ENCODE measurements around the gene RPL36. TPM values are rescaled to one million over a fixed set of nuclear protein-coding genes. Genes with fewer than 3 reads are reported as not detected.

RPL36 gene
- total RNA-seq, 6 donors from 2014 or later = 290 to 626 (median 442) TPM

GRCh38 chr19:5664515-5664914 lies 25.6 kb upstream of the RPL36 start:
- DNase-seq = no peak
- Histone ChIP-seq H3K9me3 (no peaks in the 10 kb centered on the region), H3K36me3 (peaks cover 77 to 100% (median 92%) of the 10 kb centered on the region in 4 donors), H3K27me3 (no peaks in the 10 kb centered on the region), H3K27ac (no peak overlapping the region), H3K4me3 (no peak overlapping the region), H3K4me1 (no peaks in the 10 kb centered on the region)
- TF ChIP-seq EP300 (IDR thresholded peaks at IDR 0.05) (no peak), POLR2A (IDR thresholded peaks at IDR 0.05) (no peak), POLR2AphosphoS5 (IDR thresholded peaks at IDR 0.05) (no peak)
- TF ChIP-seq, protein P1, sequence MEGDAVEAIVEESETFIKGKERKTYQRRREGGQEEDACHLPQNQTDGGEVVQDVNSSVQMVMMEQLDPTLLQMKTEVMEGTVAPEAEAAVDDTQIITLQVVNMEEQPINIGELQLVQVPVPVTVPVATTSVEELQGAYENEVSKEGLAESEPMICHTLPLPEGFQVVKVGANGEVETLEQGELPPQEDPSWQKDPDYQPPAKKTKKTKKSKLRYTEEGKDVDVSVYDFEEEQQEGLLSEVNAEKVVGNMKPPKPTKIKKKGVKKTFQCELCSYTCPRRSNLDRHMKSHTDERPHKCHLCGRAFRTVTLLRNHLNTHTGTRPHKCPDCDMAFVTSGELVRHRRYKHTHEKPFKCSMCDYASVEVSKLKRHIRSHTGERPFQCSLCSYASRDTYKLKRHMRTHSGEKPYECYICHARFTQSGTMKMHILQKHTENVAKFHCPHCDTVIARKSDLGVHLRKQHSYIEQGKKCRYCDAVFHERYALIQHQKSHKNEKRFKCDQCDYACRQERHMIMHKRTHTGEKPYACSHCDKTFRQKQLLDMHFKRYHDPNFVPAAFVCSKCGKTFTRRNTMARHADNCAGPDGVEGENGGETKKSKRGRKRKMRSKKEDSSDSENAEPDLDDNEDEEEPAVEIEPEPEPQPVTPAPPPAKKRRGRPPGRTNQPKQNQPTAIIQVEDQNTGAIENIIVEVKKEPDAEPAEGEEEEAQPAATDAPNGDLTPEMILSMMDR (IDR thresholded peaks at IDR 0.05) = no peak
- WGBS, 2 donors = 91 to 100% methylated on average over 1 to 2 of the region's 2 CpGs
- ATAC-seq (ENCODE audit: low FRiP score in 2 of 2) = no peak

- 77 to 86% methylated on average over 10 of the region's 10 CpGs for WGBS, 2 donors
- H3K4me1 ChIP-seq = no peaks in the 10 kb centered on the region
- H3K4me3 ChIP-seq = no peak overlapping the region
- no peaks in the 10 kb centered on the region for H3K9me3 ChIP-seq
- H3K36me3 ChIP-seq = peaks cover 73 to 97% (median 90%) of the 10 kb centered on the region in 4 donors
- ATAC-seq (ENCODE audit: low FRiP score in 2 of 2) (no peak), DNase-seq (no peak)
- H3K27ac ChIP-seq = no peak overlapping the region
- TF ChIP-seq POLR2A (IDR thresholded peaks at IDR 0.05) = no peak
- no peak for TF ChIP-seq POLR2AphosphoS5 (IDR thresholded peaks at IDR 0.05)
- TF ChIP-seq, protein P1 (IDR thresholded peaks at IDR 0.05) = no peak
- no peak for TF ChIP-seq EP300 (IDR thresholded peaks at IDR 0.05)
- no peaks in the 10 kb centered on the region for H3K27me3 ChIP-seq
Measured at GRCh38 chr19:5665781-5666513, 24.1 kb upstream of the RPL36 start.

GRCh38 chr19:5666921-5667610 lies 23.0 kb upstream of the RPL36 start:
- Histone ChIP-seq H3K4me1 (no peaks in the 10 kb centered on the region), H3K36me3 (peaks cover 63 to 90% (median 84%) of the 10 kb centered on the region in 4 donors), H3K4me3 (no peak overlapping the region), H3K27ac (no peak overlapping the region), H3K9me3 (no peaks in the 10 kb centered on the region), H3K27me3 (no peaks in the 10 kb centered on the region)
- no peak for ATAC-seq (ENCODE audit: low FRiP score in 2 of 2)
- 95 to 97% methylated on average over 24 to 26 of the region's 26 CpGs for WGBS, 2 donors
- TF ChIP-seq, protein P1 (IDR thresholded peaks at IDR 0.05) = no peak
- TF ChIP-seq POLR2AphosphoS5 (IDR thresholded peaks at IDR 0.05) (no peak), POLR2A (IDR thresholded peaks at IDR 0.05) (no peak), EP300 (IDR thresholded peaks at IDR 0.05) (no peak)
- DNase-seq = peak in 1 of 2 donors; percentile 73

GRCh38 chr19:5667751-5668271 lies 22.3 kb upstream of the RPL36 start:
- Histone ChIP-seq H3K36me3 (peaks cover 56 to 85% (median 77%) of the 10 kb centered on the region in 4 donors), H3K9me3 (no peaks in the 10 kb centered on the region), H3K4me3 (no peak overlapping the region), H3K27me3 (no peaks in the 10 kb centered on the region), H3K4me1 (no peaks in the 10 kb centered on the region), H3K27ac (no peak overlapping the region)
- TF ChIP-seq, protein P1 (IDR thresholded peaks at IDR 0.05) = no peak
- TF ChIP-seq EP300 (IDR thresholded peaks at IDR 0.05) = no peak
- no peak for TF ChIP-seq POLR2AphosphoS5 (IDR thresholded peaks at IDR 0.05)
- TF ChIP-seq POLR2A (IDR thresholded peaks at IDR 0.05) = no peak
- WGBS, 2 donors = 89 to 91% methylated on average over 11 to 22 of the region's 22 CpGs
- no peak for ATAC-seq (ENCODE audit: low FRiP score in 2 of 2)
- DNase-seq = peak in 1 of 2 donors; percentile 81

Data from upper lobe of left lung (tissue), 6 donors.